Left cardiac atrium (tissue), 2 donors: Measurements from ENCODE around the gene MDN1. TPM values are rescaled to one million over a fixed set of nuclear protein-coding genes. Genes with fewer than 3 reads are reported as not detected.

Experiments
- total RNA-seq, 2 donors: library from RNA; stranded (reverse); fragmentation: NEBNext Ultra II Directional; extraction: Animal tissue kit (Norgen Biotek cat#: 25700); gene quantifications; one replicate each; pipeline ENCODE4 v1.2.1, GENCODE V29; 2021
- donor health status: DM: no; HTN: yes; CAD: no; lungs with severe emphysema.
- donor health status: DM: yes; HTN: yes; CAD: no.

The MDN1 gene
- total RNA-seq, 2 donors from 2014 or later = 22.4 to 23.6 TPM

Other genes starting within 250 kb of the MDN1 start
- gene LYRM2, start 181.0 kb downstream of the MDN1 start, total RNA-seq = 10 to 100 TPM; 27.9 to 36.7 TPM
- 10 to 100 TPM; 11.2 to 14.2 TPM for gene CASP8AP2, start 10.1 kb upstream of the MDN1 start, total RNA-seq
- gene GJA10, start 74.7 kb upstream of the MDN1 start, total RNA-seq = not detected